ENCODE measurements around the gene FOXN3.

The FOXN3 gene

GRCh38 chr14:89447182-89447944 lies 30.3 kb upstream of the FOXN3 start:
- no peaks in the 10 kb centered on the region for H3K27me3 ChIP-seq (ENCODE audit: control insufficient read depth in 1 of 2, insufficient read depth in 2 of 2, low read length in 2 of 2)
- no peaks in the 10 kb centered on the region for H3K4me1 ChIP-seq (ENCODE audit: control insufficient read depth, insufficient read depth, low read length)
- H3K36me3 ChIP-seq (ENCODE audit: control insufficient read depth in 2 of 2, insufficient read depth in 2 of 2, low read length in 2 of 2): peaks cover 0 to 2% of the 10 kb centered on the region in 2 donors
- H3K4me3 ChIP-seq (ENCODE audit: low read length in 2 of 2): no peak overlapping the region
- H3K27ac ChIP-seq (ENCODE audit: low read length): no peak overlapping the region
- no peaks in the 10 kb centered on the region for H3K9me3 ChIP-seq (ENCODE audit: control insufficient read depth in 2 of 2, low read length in 2 of 2)
- no peak overlapping the region for H3K9ac ChIP-seq (ENCODE audit: low read length in 2 of 2)

GRCh38 chr14:89445273-89445973 lies 28.4 kb upstream of the FOXN3 start:
- Histone ChIP-seq H3K4me1 (ENCODE audit: control insufficient read depth, insufficient read depth, low read length) (no peaks in the 10 kb centered on the region), H3K9me3 (ENCODE audit: control insufficient read depth in 2 of 2, low read length in 2 of 2) (no peaks in the 10 kb centered on the region), H3K27ac (ENCODE audit: low read length) (no peak overlapping the region), H3K27me3 (ENCODE audit: control insufficient read depth in 1 of 2, insufficient read depth in 2 of 2, low read length in 2 of 2) (no peaks in the 10 kb centered on the region), H3K36me3 (ENCODE audit: control insufficient read depth in 2 of 2, insufficient read depth in 2 of 2, low read length in 2 of 2) (no peaks in the 10 kb centered on the region), H3K4me3 (ENCODE audit: low read length in 2 of 2) (no peak overlapping the region), H3K9ac (ENCODE audit: low read length in 2 of 2) (no peak overlapping the region)

- Histone ChIP-seq H3K9ac (ENCODE audit: low read length in 2 of 2) (no peak overlapping the region), H3K36me3 (ENCODE audit: control insufficient read depth in 2 of 2, insufficient read depth in 2 of 2, low read length in 2 of 2) (no peaks in the 10 kb centered on the region), H3K4me1 (ENCODE audit: control insufficient read depth, insufficient read depth, low read length) (no peaks in the 10 kb centered on the region), H3K4me3 (ENCODE audit: low read length in 2 of 2) (no peak overlapping the region), H3K27me3 (ENCODE audit: control insufficient read depth in 1 of 2, insufficient read depth in 2 of 2, low read length in 2 of 2) (no peaks in the 10 kb centered on the region), H3K27ac (ENCODE audit: low read length) (no peak overlapping the region), H3K9me3 (ENCODE audit: control insufficient read depth in 2 of 2, low read length in 2 of 2) (no peaks in the 10 kb centered on the region)
Measured at GRCh38 chr14:89444516-89445125, 27.6 kb upstream of the FOXN3 start.

GRCh38 chr14:89444044-89444443 lies 27.0 kb upstream of the FOXN3 start:
- Histone ChIP-seq H3K27me3 (ENCODE audit: control insufficient read depth in 1 of 2, insufficient read depth in 2 of 2, low read length in 2 of 2) (no peaks in the 10 kb centered on the region), H3K9me3 (ENCODE audit: control insufficient read depth in 2 of 2, low read length in 2 of 2) (no peaks in the 10 kb centered on the region), H3K27ac (ENCODE audit: low read length) (no peak overlapping the region), H3K4me1 (ENCODE audit: control insufficient read depth, insufficient read depth, low read length) (no peaks in the 10 kb centered on the region), H3K4me3 (ENCODE audit: low read length in 2 of 2) (no peak overlapping the region), H3K36me3 (ENCODE audit: control insufficient read depth in 2 of 2, insufficient read depth in 2 of 2, low read length in 2 of 2) (no peaks in the 10 kb centered on the region), H3K9ac (ENCODE audit: low read length in 2 of 2) (no peak overlapping the region)

GRCh38 chr14:89443042-89443629 lies 26.1 kb upstream of the FOXN3 start:
- no peak overlapping the region for H3K4me3 ChIP-seq (ENCODE audit: low read length in 2 of 2)
- H3K9me3 ChIP-seq (ENCODE audit: control insufficient read depth in 2 of 2, low read length in 2 of 2): no peaks in the 10 kb centered on the region
- H3K9ac ChIP-seq (ENCODE audit: low read length in 2 of 2): no peak overlapping the region
- no peaks in the 10 kb centered on the region for H3K27me3 ChIP-seq (ENCODE audit: control insufficient read depth in 1 of 2, insufficient read depth in 2 of 2, low read length in 2 of 2)
- no peaks in the 10 kb centered on the region for H3K36me3 ChIP-seq (ENCODE audit: control insufficient read depth in 2 of 2, insufficient read depth in 2 of 2, low read length in 2 of 2)
- no peak overlapping the region for H3K27ac ChIP-seq (ENCODE audit: low read length)
- H3K4me1 ChIP-seq (ENCODE audit: control insufficient read depth, insufficient read depth, low read length): no peaks in the 10 kb centered on the region

- H3K4me3 ChIP-seq (ENCODE audit: low read length in 2 of 2): no peak overlapping the region
- H3K36me3 ChIP-seq (ENCODE audit: control insufficient read depth in 2 of 2, insufficient read depth in 2 of 2, low read length in 2 of 2): no peaks in the 10 kb centered on the region
- H3K27me3 ChIP-seq (ENCODE audit: control insufficient read depth in 1 of 2, insufficient read depth in 2 of 2, low read length in 2 of 2): no peaks in the 10 kb centered on the region
- H3K9me3 ChIP-seq (ENCODE audit: control insufficient read depth in 2 of 2, low read length in 2 of 2): no peaks in the 10 kb centered on the region
- H3K9ac ChIP-seq (ENCODE audit: low read length in 2 of 2): no peak overlapping the region
- no peaks in the 10 kb centered on the region for H3K4me1 ChIP-seq (ENCODE audit: control insufficient read depth, insufficient read depth, low read length)
- no peak overlapping the region for H3K27ac ChIP-seq (ENCODE audit: low read length)
Measured at GRCh38 chr14:89442280-89442679, 25.2 kb upstream of the FOXN3 start.

- Histone ChIP-seq H3K9ac (ENCODE audit: low read length in 2 of 2) (no peak overlapping the region), H3K9me3 (ENCODE audit: control insufficient read depth in 2 of 2, low read length in 2 of 2) (no peaks in the 10 kb centered on the region), H3K4me1 (ENCODE audit: control insufficient read depth, insufficient read depth, low read length) (no peaks in the 10 kb centered on the region), H3K27ac (ENCODE audit: low read length) (no peak overlapping the region), H3K27me3 (ENCODE audit: control insufficient read depth in 1 of 2, insufficient read depth in 2 of 2, low read length in 2 of 2) (no peaks in the 10 kb centered on the region), H3K36me3 (ENCODE audit: control insufficient read depth in 2 of 2, insufficient read depth in 2 of 2, low read length in 2 of 2) (no peaks in the 10 kb centered on the region), H3K4me3 (ENCODE audit: low read length in 2 of 2) (no peak overlapping the region)
Measured at GRCh38 chr14:89440986-89441909, 24.2 kb upstream of the FOXN3 start.

- Histone ChIP-seq H3K27me3 (ENCODE audit: control insufficient read depth in 1 of 2, insufficient read depth in 2 of 2, low read length in 2 of 2) (no peaks in the 10 kb centered on the region), H3K4me3 (ENCODE audit: low read length in 2 of 2) (no peak overlapping the region), H3K9me3 (ENCODE audit: control insufficient read depth in 2 of 2, low read length in 2 of 2) (no peaks in the 10 kb centered on the region), H3K9ac (ENCODE audit: low read length in 2 of 2) (no peak overlapping the region), H3K36me3 (ENCODE audit: control insufficient read depth in 2 of 2, insufficient read depth in 2 of 2, low read length in 2 of 2) (no peaks in the 10 kb centered on the region), H3K27ac (ENCODE audit: low read length) (no peak overlapping the region), H3K4me1 (ENCODE audit: control insufficient read depth, insufficient read depth, low read length) (peaks cover 2% of the 10 kb centered on the region)
Measured at GRCh38 chr14:89435892-89436656, 19.0 kb upstream of the FOXN3 start.

GRCh38 chr14:89435492-89435891 lies 18.5 kb upstream of the FOXN3 start:
- Histone ChIP-seq H3K4me1 (ENCODE audit: control insufficient read depth, insufficient read depth, low read length) (peaks cover 8% of the 10 kb centered on the region), H3K27me3 (ENCODE audit: control insufficient read depth in 1 of 2, insufficient read depth in 2 of 2, low read length in 2 of 2) (no peaks in the 10 kb centered on the region), H3K9ac (ENCODE audit: low read length in 2 of 2) (no peak overlapping the region), H3K4me3 (ENCODE audit: low read length in 2 of 2) (no peak overlapping the region), H3K9me3 (ENCODE audit: control insufficient read depth in 2 of 2, low read length in 2 of 2) (no peaks in the 10 kb centered on the region), H3K36me3 (ENCODE audit: control insufficient read depth in 2 of 2, insufficient read depth in 2 of 2, low read length in 2 of 2) (no peaks in the 10 kb centered on the region), H3K27ac (ENCODE audit: low read length) (no peak overlapping the region)
